Effector memory CD4-positive, alpha-beta T cell (primary cell): ENCODE results near the gene ISL2.

ENCODE experiments used
- DNase-seq, 3 donors: peaks; one replicate each; pipeline ENCODE4 v3.0.0-alpha.2; 2020
- H3K27ac ChIP-seq: 2 replicates; pipeline ENCODE4 v1.7.0; 2013; ENCODE audit warnings: mild to moderate bottlenecking, low read length, moderate library complexity; ENCODE audit not compliant: insufficient read depth, poor library complexity, severe bottlenecking
- H3K27me3 ChIP-seq: replicated peaks from 2 replicates; pipeline ENCODE4 v1.7.0; 2013; ENCODE audit warnings: mild to moderate bottlenecking, low read length; ENCODE audit not compliant: insufficient read depth, control insufficient read depth, poor library complexity, severe bottlenecking
- H3K36me3 ChIP-seq: 2 replicates; pipeline ENCODE4 v1.7.0; 2013; ENCODE audit warnings: mild to moderate bottlenecking, low read length, moderate library complexity; ENCODE audit not compliant: control insufficient read depth, insufficient read depth
- H3K4me1 ChIP-seq: 2 replicates; pipeline ENCODE4 v1.7.0; 2013; ENCODE audit warnings: low read length, mild to moderate bottlenecking; ENCODE audit not compliant: control insufficient read depth, insufficient read depth, poor library complexity, severe bottlenecking
- H3K4me3 ChIP-seq: 2 replicates; pipeline ENCODE4 v1.7.0; 2013; ENCODE audit warnings: low read length, low read depth, mild to moderate bottlenecking; ENCODE audit not compliant: insufficient read depth, poor library complexity, severe bottlenecking
- H3K9me3 ChIP-seq: 2 replicates; pipeline ENCODE4 v1.7.0; 2013; ENCODE audit warnings: mild to moderate bottlenecking, low read length, moderate library complexity; ENCODE audit not compliant: control insufficient read depth

Gene ISL2

GRCh38 chr15:76386926-76387325 is 50.4 kb downstream of the ISL2 start:
- no peaks in the 10 kb centered on the region for H3K36me3 ChIP-seq
- H3K27me3 ChIP-seq: no peaks in the 10 kb centered on the region
- DNase-seq: no peak
- no peak overlapping the region for H3K27ac ChIP-seq
- no peak overlapping the region for H3K4me3 ChIP-seq
- no peaks in the 10 kb centered on the region for H3K4me1 ChIP-seq
- H3K9me3 ChIP-seq: no peaks in the 10 kb centered on the region

- Histone ChIP-seq H3K27ac (no peak overlapping the region), H3K36me3 (no peaks in the 10 kb centered on the region), H3K9me3 (no peaks in the 10 kb centered on the region), H3K4me1 (no peaks in the 10 kb centered on the region), H3K4me3 (no peak overlapping the region), H3K27me3 (no peaks in the 10 kb centered on the region)
- DNase-seq: no peak
These were observed 54.0 kb downstream of the ISL2 start for GRCh38 chr15:76390571-76390970.

- Histone ChIP-seq H3K4me1 (no peaks in the 10 kb centered on the region), H3K27me3 (no peaks in the 10 kb centered on the region), H3K9me3 (no peaks in the 10 kb centered on the region), H3K27ac (no peak overlapping the region), H3K4me3 (no peak overlapping the region), H3K36me3 (no peaks in the 10 kb centered on the region)
- DNase-seq: no peak
These were observed 54.7 kb downstream of the ISL2 start for GRCh38 chr15:76391309-76391708.

- no peak for DNase-seq
- H3K36me3 ChIP-seq: no peaks in the 10 kb centered on the region
- H3K27ac ChIP-seq: no peak overlapping the region
- H3K9me3 ChIP-seq: no peaks in the 10 kb centered on the region
- no peaks in the 10 kb centered on the region for H3K27me3 ChIP-seq
- no peaks in the 10 kb centered on the region for H3K4me1 ChIP-seq
- H3K4me3 ChIP-seq: no peak overlapping the region
These were observed 55.3 kb downstream of the ISL2 start for GRCh38 chr15:76391847-76392246.
